ENCODE results near the gene GDPGP1.

Gene GDPGP1

DNA sequence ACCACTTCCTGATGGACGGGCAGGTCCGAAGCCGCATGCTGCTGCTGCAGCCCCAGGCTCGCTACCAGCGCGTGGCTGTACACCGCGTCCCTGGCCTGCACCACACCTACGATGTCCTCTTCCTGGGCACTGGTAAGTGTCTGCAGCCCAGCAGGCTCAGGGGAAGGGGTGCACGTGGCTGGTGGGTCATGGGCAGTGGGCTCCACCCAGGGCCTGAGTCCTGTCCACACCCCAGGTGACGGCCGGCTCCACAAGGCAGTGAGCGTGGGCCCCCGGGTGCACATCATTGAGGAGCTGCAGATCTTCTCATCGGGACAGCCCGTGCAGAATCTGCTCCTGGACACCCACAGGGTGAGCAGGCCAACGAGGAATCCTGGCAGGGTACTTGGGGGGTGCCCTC lies 9.0 kb upstream of the GDPGP1 start:
- H2AK5ac ChIP-seq (ENCODE audit: low read depth, low read length), result no peak overlapping the region
- H3K23ac ChIP-seq (ENCODE audit: low read depth, low read length, poor library complexity), result peak overlapping the region; percentile 85
- peak overlapping the region; percentile 38 for H3K18ac ChIP-seq (ENCODE audit: low read length)
- H2BK12ac ChIP-seq (ENCODE audit: low read length), result no peak overlapping the region
- H2BK15ac ChIP-seq (ENCODE audit: low read length), result no peak overlapping the region
- H3K9me3 ChIP-seq (replicated peaks in 1 of 2; ENCODE audit: control insufficient read depth in 2 of 2, insufficient read depth in 1 of 2, low read depth in 1 of 2, low read length in 2 of 2), result no peaks in the 10 kb centered on the region
- no peak overlapping the region for H2BK5ac ChIP-seq (ENCODE audit: low read length)
- WGBS, 2 donors (ENCODE audit: extremely low coverage in 2 of 2, insufficient read length in 2 of 2, insufficient replicate concordance in 1 of 2), result no CpG with 5 or more reads among the region's 17 CpGs
- no peaks in the 10 kb centered on the region for H3K4me1 ChIP-seq (ENCODE audit: control insufficient read depth in 2 of 2, insufficient read depth in 1 of 2, low read depth in 1 of 2, low read length in 2 of 2)
- H3K9ac ChIP-seq (ENCODE audit: low read depth, low read length, poor library complexity), result no peak overlapping the region
- no peak overlapping the region for H4K8ac ChIP-seq (ENCODE audit: low read depth, low read length)
- no peak for DNase-seq (ENCODE audit: low spot score)
- H2BK120ac ChIP-seq (ENCODE audit: low read depth, low read length), result peak overlapping the region; percentile 67
- H3K4ac ChIP-seq (ENCODE audit: low read length), result no peak overlapping the region
- peak overlapping the region in 1 of 2 donors; percentile 3 for H3K4me3 ChIP-seq (ENCODE audit: low read length in 2 of 2)
- H4K91ac ChIP-seq (ENCODE audit: low read depth, low read length, poor library complexity), result no peak overlapping the region
- no peaks in the 10 kb centered on the region for H3K27me3 ChIP-seq (ENCODE audit: control insufficient read depth in 3 of 3, insufficient read depth in 3 of 3, low read depth in 1 of 3, low read length in 3 of 3)
- H2AFZ ChIP-seq (ENCODE audit: low read length), result no peak overlapping the region
- H3K4me2 ChIP-seq (ENCODE audit: insufficient read depth, low read length, poor library complexity, severe bottlenecking), result no peak overlapping the region
- no peak overlapping the region for H3K14ac ChIP-seq (ENCODE audit: low read length)
- H3K27ac ChIP-seq (replicated peaks; ENCODE audit: low read length), result no peak overlapping the region
- H3K79me1 ChIP-seq (ENCODE audit: low read depth, low read length), result peaks cover 11% of the 10 kb centered on the region
- peaks cover 52 to 79% of the 10 kb centered on the region in 2 donors for H3K36me3 ChIP-seq (replicated peaks in 1 of 2; ENCODE audit: control insufficient read depth in 2 of 2, insufficient read depth in 2 of 2, low read length in 2 of 2)

DNA sequence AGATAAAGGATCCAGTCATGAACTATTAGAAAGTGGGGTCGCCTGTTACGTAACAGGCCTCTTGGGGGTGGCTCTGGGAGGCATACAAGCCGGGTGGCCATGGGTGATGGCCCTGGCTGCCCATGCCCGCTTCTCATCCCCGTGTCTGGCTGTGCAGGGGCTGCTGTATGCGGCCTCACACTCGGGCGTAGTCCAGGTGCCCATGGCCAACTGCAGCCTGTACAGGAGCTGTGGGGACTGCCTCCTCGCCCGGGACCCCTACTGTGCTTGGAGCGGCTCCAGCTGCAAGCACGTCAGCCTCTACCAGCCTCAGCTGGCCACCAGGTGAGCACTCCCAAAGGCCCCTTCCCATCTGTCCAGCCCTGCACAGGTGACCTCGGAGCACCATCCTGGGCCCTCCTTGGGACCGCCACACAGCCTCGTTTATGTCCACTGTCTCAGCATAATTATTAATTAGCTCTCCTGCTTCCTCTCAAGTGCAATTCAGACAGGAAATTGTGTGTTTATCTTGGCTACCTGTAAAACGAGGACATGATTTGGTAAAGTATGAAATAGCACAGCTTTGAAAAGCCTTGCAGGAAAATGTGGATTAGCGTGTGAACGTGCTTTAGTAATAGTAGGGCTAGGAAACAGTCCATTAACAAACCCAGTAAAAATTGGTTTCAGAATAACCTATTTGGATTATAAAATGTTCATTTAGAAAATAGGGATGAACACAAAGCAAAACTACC lies 8.3 kb upstream of the GDPGP1 start:
- Histone ChIP-seq H3K27ac (replicated peaks; ENCODE audit: low read length) (no peak overlapping the region), H3K23ac (ENCODE audit: low read depth, low read length, poor library complexity) (no peak overlapping the region), H3K36me3 (replicated peaks in 1 of 2; ENCODE audit: control insufficient read depth in 2 of 2, insufficient read depth in 2 of 2, low read length in 2 of 2) (peaks cover 59 to 83% of the 10 kb centered on the region in 2 donors), H2BK15ac (ENCODE audit: low read length) (no peak overlapping the region), H3K9ac (ENCODE audit: low read depth, low read length, poor library complexity) (no peak overlapping the region), H2BK5ac (ENCODE audit: low read length) (no peak overlapping the region), H3K4me2 (ENCODE audit: insufficient read depth, low read length, poor library complexity, severe bottlenecking) (no peak overlapping the region), H2BK12ac (ENCODE audit: low read length) (no peak overlapping the region), H2BK120ac (ENCODE audit: low read depth, low read length) (no peak overlapping the region), H3K79me1 (ENCODE audit: low read depth, low read length) (peaks cover 9% of the 10 kb centered on the region), H2AK5ac (ENCODE audit: low read depth, low read length) (no peak overlapping the region), H3K4ac (ENCODE audit: low read length) (no peak overlapping the region), H4K91ac (ENCODE audit: low read depth, low read length, poor library complexity) (no peak overlapping the region), H3K4me1 (ENCODE audit: control insufficient read depth in 2 of 2, insufficient read depth in 1 of 2, low read depth in 1 of 2, low read length in 2 of 2) (no peaks in the 10 kb centered on the region), H4K8ac (ENCODE audit: low read depth, low read length) (no peak overlapping the region), H3K9me3 (replicated peaks in 1 of 2; ENCODE audit: control insufficient read depth in 2 of 2, insufficient read depth in 1 of 2, low read depth in 1 of 2, low read length in 2 of 2) (no peaks in the 10 kb centered on the region), H3K27me3 (ENCODE audit: control insufficient read depth in 3 of 3, insufficient read depth in 3 of 3, low read depth in 1 of 3, low read length in 3 of 3) (no peaks in the 10 kb centered on the region), H3K4me3 (ENCODE audit: low read length in 2 of 2) (no peak overlapping the region), H2AFZ (ENCODE audit: low read length) (no peak overlapping the region), H3K14ac (ENCODE audit: low read length) (no peak overlapping the region), H3K18ac (ENCODE audit: low read length) (no peak overlapping the region)
- DNase-seq (ENCODE audit: low spot score), result no peak
- no CpG with 5 or more reads among the region's 18 CpGs for WGBS, 2 donors (ENCODE audit: extremely low coverage in 2 of 2, insufficient read length in 2 of 2, insufficient replicate concordance in 1 of 2)

DNA sequence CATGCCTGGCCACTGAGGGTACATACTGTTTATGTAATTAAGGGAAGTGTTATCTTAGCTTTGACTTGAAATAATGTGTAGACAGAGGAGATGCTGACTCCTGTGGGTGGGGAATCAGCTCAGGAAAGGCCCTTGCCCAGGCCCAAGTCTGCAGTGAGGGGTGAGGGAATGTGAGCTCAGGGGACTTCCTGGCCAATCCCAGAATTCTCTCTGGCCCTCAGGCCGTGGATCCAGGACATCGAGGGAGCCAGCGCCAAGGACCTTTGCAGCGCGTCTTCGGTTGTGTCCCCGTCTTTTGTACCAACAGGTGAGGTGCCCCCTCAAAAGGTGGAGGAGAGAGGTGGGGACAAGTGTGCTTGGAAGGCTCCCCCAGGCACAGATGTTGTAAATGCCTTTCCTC lies 6.7 kb upstream of the GDPGP1 start:
- WGBS, 2 donors (ENCODE audit: extremely low coverage in 2 of 2, insufficient read length in 2 of 2, insufficient replicate concordance in 1 of 2), result no CpG with 5 or more reads among the region's 7 CpGs
- H3K23ac ChIP-seq (ENCODE audit: low read depth, low read length, poor library complexity), result no peak overlapping the region
- peaks cover 56 to 82% of the 10 kb centered on the region in 2 donors for H3K36me3 ChIP-seq (replicated peaks in 1 of 2; ENCODE audit: control insufficient read depth in 2 of 2, insufficient read depth in 2 of 2, low read length in 2 of 2)
- H3K27ac ChIP-seq (replicated peaks; ENCODE audit: low read length), result no peak overlapping the region
- H3K4me3 ChIP-seq (ENCODE audit: low read length in 2 of 2), result no peak overlapping the region
- no peak overlapping the region for H4K91ac ChIP-seq (ENCODE audit: low read depth, low read length, poor library complexity)
- H2BK15ac ChIP-seq (ENCODE audit: low read length), result no peak overlapping the region
- no peak overlapping the region for H2BK12ac ChIP-seq (ENCODE audit: low read length)
- no peaks in the 10 kb centered on the region for H3K27me3 ChIP-seq (ENCODE audit: control insufficient read depth in 3 of 3, insufficient read depth in 3 of 3, low read depth in 1 of 3, low read length in 3 of 3)
- no peak overlapping the region for H3K18ac ChIP-seq (ENCODE audit: low read length)
- H3K9ac ChIP-seq (ENCODE audit: low read depth, low read length, poor library complexity), result no peak overlapping the region
- H3K79me1 ChIP-seq (ENCODE audit: low read depth, low read length), result peaks cover 8% of the 10 kb centered on the region
- no peak overlapping the region for H2AFZ ChIP-seq (ENCODE audit: low read length)
- no peak overlapping the region for H2BK120ac ChIP-seq (ENCODE audit: low read depth, low read length)
- H3K4me2 ChIP-seq (ENCODE audit: insufficient read depth, low read length, poor library complexity, severe bottlenecking), result no peak overlapping the region
- no peak overlapping the region for H4K8ac ChIP-seq (ENCODE audit: low read depth, low read length)
- no peaks in the 10 kb centered on the region for H3K9me3 ChIP-seq (replicated peaks in 1 of 2; ENCODE audit: control insufficient read depth in 2 of 2, insufficient read depth in 1 of 2, low read depth in 1 of 2, low read length in 2 of 2)
- H3K14ac ChIP-seq (ENCODE audit: low read length), result no peak overlapping the region
- H3K4ac ChIP-seq (ENCODE audit: low read length), result no peak overlapping the region
- DNase-seq (ENCODE audit: low spot score), result no peak
- H2BK5ac ChIP-seq (ENCODE audit: low read length), result no peak overlapping the region
- H3K4me1 ChIP-seq (ENCODE audit: control insufficient read depth in 2 of 2, insufficient read depth in 1 of 2, low read depth in 1 of 2, low read length in 2 of 2), result no peaks in the 10 kb centered on the region
- no peak overlapping the region for H2AK5ac ChIP-seq (ENCODE audit: low read depth, low read length)

DNA sequence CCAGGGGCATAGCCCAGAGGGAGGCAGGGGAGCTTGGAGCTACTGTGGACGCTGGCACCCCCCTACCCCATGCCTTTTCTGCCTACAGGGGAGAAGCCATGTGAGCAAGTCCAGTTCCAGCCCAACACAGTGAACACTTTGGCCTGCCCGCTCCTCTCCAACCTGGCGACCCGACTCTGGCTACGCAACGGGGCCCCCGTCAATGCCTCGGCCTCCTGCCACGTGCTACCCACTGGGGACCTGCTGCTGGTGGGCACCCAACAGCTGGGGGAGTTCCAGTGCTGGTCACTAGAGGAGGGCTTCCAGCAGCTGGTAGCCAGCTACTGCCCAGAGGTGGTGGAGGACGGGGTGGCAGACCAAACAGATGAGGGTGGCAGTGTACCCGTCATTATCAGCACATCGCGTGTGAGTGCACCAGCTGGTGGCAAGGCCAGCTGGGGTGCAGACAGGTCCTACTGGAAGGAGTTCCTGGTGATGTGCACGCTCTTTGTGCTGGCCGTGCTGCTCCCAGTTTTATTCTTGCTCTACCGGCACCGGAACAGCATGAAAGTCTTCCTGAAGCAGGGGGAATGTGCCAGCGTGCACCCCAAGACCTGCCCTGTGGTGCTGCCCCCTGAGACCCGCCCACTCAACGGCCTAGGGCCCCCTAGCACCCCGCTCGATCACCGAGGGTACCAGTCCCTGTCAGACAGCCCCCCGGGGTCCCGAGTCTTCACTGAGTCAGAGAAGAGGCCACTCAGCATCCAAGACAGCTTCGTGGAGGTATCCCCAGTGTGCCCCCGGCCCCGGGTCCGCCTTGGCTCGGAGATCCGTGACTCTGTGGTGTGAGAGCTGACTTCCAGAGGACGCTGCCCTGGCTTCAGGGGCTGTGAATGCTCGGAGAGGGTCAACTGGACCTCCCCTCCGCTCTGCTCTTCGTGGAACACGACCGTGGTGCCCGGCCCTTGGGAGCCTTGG lies 5.9 kb upstream of the GDPGP1 start:
- H3K4me3 ChIP-seq (ENCODE audit: low read length in 2 of 2), result no peak overlapping the region
- peaks cover 0 to 3% of the 10 kb centered on the region in 2 donors for H3K4me1 ChIP-seq (ENCODE audit: control insufficient read depth in 2 of 2, insufficient read depth in 1 of 2, low read depth in 1 of 2, low read length in 2 of 2)
- H3K27ac ChIP-seq (replicated peaks; ENCODE audit: low read length), result no peak overlapping the region
- no peak overlapping the region for H4K91ac ChIP-seq (ENCODE audit: low read depth, low read length, poor library complexity)
- no peak overlapping the region for H2AK5ac ChIP-seq (ENCODE audit: low read depth, low read length)
- no peak overlapping the region for H2BK120ac ChIP-seq (ENCODE audit: low read depth, low read length)
- H3K79me1 ChIP-seq (ENCODE audit: low read depth, low read length), result peaks cover 8% of the 10 kb centered on the region
- no peak for DNase-seq (ENCODE audit: low spot score)
- WGBS, 2 donors (ENCODE audit: extremely low coverage in 2 of 2, insufficient read length in 2 of 2, insufficient replicate concordance in 1 of 2), result no CpG with 5 or more reads among the region's 38 CpGs
- no peak overlapping the region for H2BK12ac ChIP-seq (ENCODE audit: low read length)
- H3K9me3 ChIP-seq (replicated peaks in 1 of 2; ENCODE audit: control insufficient read depth in 2 of 2, insufficient read depth in 1 of 2, low read depth in 1 of 2, low read length in 2 of 2), result no peaks in the 10 kb centered on the region
- H3K27me3 ChIP-seq (ENCODE audit: control insufficient read depth in 3 of 3, insufficient read depth in 3 of 3, low read depth in 1 of 3, low read length in 3 of 3), result no peaks in the 10 kb centered on the region
- no peak overlapping the region for H3K9ac ChIP-seq (ENCODE audit: low read depth, low read length, poor library complexity)
- no peak overlapping the region for H2BK15ac ChIP-seq (ENCODE audit: low read length)
- H4K8ac ChIP-seq (ENCODE audit: low read depth, low read length), result no peak overlapping the region
- no peak overlapping the region for H3K4ac ChIP-seq (ENCODE audit: low read length)
- H3K18ac ChIP-seq (ENCODE audit: low read length), result no peak overlapping the region
- H2BK5ac ChIP-seq (ENCODE audit: low read length), result no peak overlapping the region
- no peak overlapping the region for H3K23ac ChIP-seq (ENCODE audit: low read depth, low read length, poor library complexity)
- no peak overlapping the region for H3K14ac ChIP-seq (ENCODE audit: low read length)
- H3K4me2 ChIP-seq (ENCODE audit: insufficient read depth, low read length, poor library complexity, severe bottlenecking), result no peak overlapping the region
- peaks cover 56 to 79% of the 10 kb centered on the region in 2 donors for H3K36me3 ChIP-seq (replicated peaks in 1 of 2; ENCODE audit: control insufficient read depth in 2 of 2, insufficient read depth in 2 of 2, low read length in 2 of 2)
- H2AFZ ChIP-seq (ENCODE audit: low read length), result no peak overlapping the region

Data from neuronal stem cell (in vitro differentiated cells).